Naive B cell (primary cell): ENCODE measurements around the gene DNM2. TPM values are rescaled to one million over a fixed set of nuclear protein-coding genes. Genes with fewer than 3 reads are reported as not detected.

Experiments
- ATAC-seq, 2 donors: fragments of 150-1000 bp; cut with Tn5 transposase; 2 replicates each; pipeline ENCODE4 v1.10.0; 2021; ENCODE audit warnings: low read depth in 2 of 2, mild to moderate bottlenecking in 2 of 2, moderate library complexity in 2 of 2
- DNase-seq: peaks from one replicate; pipeline ENCODE4 v3.0.0; 2022
- H3K27ac Mint-ChIP-seq, 6 donors: one replicate each; pipeline ENCODE4 v1.8.0; 2020 to 2022; ENCODE audit warnings: mild to moderate bottlenecking in 6 of 6, mixed read lengths in 6 of 6, moderate library complexity in 5 of 6, inconsistent platforms in 2 of 6
- H3K27me3 Mint-ChIP-seq, 3 donors: one replicate each; pipeline ENCODE4 v1.8.0; 2021 to 2022; ENCODE audit warnings: mixed read lengths in 3 of 3, mild to moderate bottlenecking in 1 of 3
- H3K36me3 Mint-ChIP-seq, 2 donors: one replicate each; pipeline ENCODE4 v1.8.0; 2020 to 2022; ENCODE audit warnings: mixed read lengths in 2 of 2, inconsistent platforms in 1 of 2, mild to moderate bottlenecking in 1 of 2
- H3K4me1 Mint-ChIP-seq, 3 donors: one replicate each; pipeline ENCODE4 v1.8.0; 2020 to 2022; ENCODE audit warnings: mixed read lengths in 3 of 3, inconsistent platforms in 1 of 3, mild to moderate bottlenecking in 1 of 3, moderate library complexity in 1 of 3
- H3K4me3 Mint-ChIP-seq, 8 donors: one replicate each; pipeline ENCODE4 v1.8.0; 2020 to 2022; ENCODE audit warnings: mild to moderate bottlenecking in 8 of 8, mixed read lengths in 8 of 8, moderate library complexity in 8 of 8, inconsistent platforms in 2 of 8
- H3K9me3 Mint-ChIP-seq, 7 donors: one replicate each; pipeline ENCODE4 v1.8.0; 2020 to 2022; ENCODE audit warnings: mixed read lengths in 7 of 7, mild to moderate bottlenecking in 5 of 7, inconsistent platforms in 2 of 7, moderate library complexity in 1 of 7
- polyA plus RNA-seq, 6 donors: library from polyadenylated mRNA; unstranded; fragments of 300-500 nt; fragmentation: Illumina TruSeq; gene quantifications; one replicate each; pipeline ENCODE4 v1.2.3, GENCODE V29; 2021; ENCODE audit warnings: low read depth in 6 of 6

Gene DNM2
- polyA plus RNA-seq, 6 donors from 2014 or later: 53.6 to 111 (median 63.0) TPM

DNA sequence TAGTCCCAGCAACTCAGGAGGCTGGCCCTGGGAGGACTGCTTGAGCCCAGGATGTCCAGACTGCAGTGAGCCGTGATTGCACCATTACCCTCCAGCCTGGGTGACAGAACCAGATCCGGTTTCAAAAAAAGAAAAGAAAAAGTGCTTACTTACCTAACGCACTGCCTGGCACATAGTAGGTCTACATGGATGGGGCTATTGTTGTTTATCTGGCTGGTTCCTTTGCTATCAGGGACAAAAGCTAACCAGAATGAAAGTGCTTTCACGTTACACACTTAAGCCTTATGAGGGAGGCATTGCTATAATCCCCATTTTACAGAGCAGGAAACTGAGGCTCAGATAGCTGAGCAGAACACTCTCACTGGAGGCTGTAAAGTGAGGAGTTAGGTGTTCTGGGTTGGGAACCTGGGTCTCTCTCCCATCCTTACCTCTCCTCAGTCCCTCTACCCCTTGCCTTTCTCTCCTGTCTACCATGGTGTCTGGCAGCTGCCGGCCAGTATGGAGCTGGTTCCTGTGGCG lies 2.8 kb downstream of the DNM2 start:
- Mint-ChIP-seq H3K4me3 (peak overlapping the region in 6 of 8 donors; percentile 35 to 96 (median 66)), H3K9me3 (no peaks in the 10 kb centered on the region), H3K27me3 (no peaks in the 10 kb centered on the region), H3K27ac (peak overlapping the region in 3 of 6 donors; percentile 80 to 91 (median 82)), H3K4me1 (peaks cover 46 to 76% (median 62%) of the 10 kb centered on the region in 3 donors), H3K36me3 (no peaks in the 10 kb centered on the region)
- ATAC-seq (no peak), DNase-seq (no peak)

DNA sequence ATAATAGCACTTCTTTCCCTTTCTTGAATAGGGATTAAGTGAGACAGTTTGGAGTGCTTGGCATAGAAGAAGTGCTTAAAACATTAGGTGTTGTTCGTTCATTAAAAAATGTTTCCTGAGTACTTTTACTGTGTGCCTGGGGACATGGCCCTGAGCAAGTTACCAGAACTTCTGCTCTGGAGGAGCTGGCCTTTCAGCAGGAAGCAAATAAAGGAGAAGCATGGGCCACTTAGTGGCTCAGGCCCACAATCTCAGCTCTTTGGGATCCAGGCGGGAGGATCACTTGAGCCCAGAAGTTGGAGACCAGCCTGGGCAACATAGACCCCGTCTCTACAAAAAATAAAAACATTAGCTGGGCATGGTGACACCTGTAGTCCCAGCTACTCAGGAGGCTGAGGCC lies 5.7 kb downstream of the DNM2 start:
- ATAC-seq (no peak), DNase-seq (no peak)
- H3K9me3 Mint-ChIP-seq: no peaks in the 10 kb centered on the region
- peak overlapping the region in 2 of 8 donors; percentile 18 to 52 for H3K4me3 Mint-ChIP-seq
- peaks cover 48 to 90% (median 74%) of the 10 kb centered on the region in 3 donors for H3K4me1 Mint-ChIP-seq
- peak overlapping the region in 2 of 6 donors; percentile 12 to 33 for H3K27ac Mint-ChIP-seq
- H3K36me3 Mint-ChIP-seq: peaks cover 4 to 7% of the 10 kb centered on the region in 2 donors
- no peaks in the 10 kb centered on the region for H3K27me3 Mint-ChIP-seq

GRCh38 chr19:10724573-10725071 lies 6.7 kb downstream of the DNM2 start:
- no peak for ATAC-seq
- Mint-ChIP-seq H3K4me1 (peaks cover 44 to 89% (median 69%) of the 10 kb centered on the region in 3 donors), H3K27ac (peak overlapping the region in 3 of 6 donors; percentile 34 to 69 (median 54)), H3K36me3 (peaks cover 4 to 7% of the 10 kb centered on the region in 2 donors), H3K27me3 (no peaks in the 10 kb centered on the region), H3K4me3 (peak overlapping the region in 2 of 8 donors; percentile 39 to 62), H3K9me3 (no peaks in the 10 kb centered on the region)
- no peak for DNase-seq

- Mint-ChIP-seq H3K4me1 (peaks cover 40 to 90% (median 71%) of the 10 kb centered on the region in 3 donors), H3K4me3 (no peak overlapping the region), H3K36me3 (peaks cover 4 to 7% of the 10 kb centered on the region in 2 donors), H3K27me3 (no peaks in the 10 kb centered on the region), H3K27ac (peak overlapping the region in 3 of 6 donors; percentile 21 to 34 (median 34)), H3K9me3 (no peaks in the 10 kb centered on the region)
- DNase-seq (no peak), ATAC-seq (no peak)
Observed at GRCh38 chr19:10725415-10725814, 7.5 kb downstream of the DNM2 start.

DNA sequence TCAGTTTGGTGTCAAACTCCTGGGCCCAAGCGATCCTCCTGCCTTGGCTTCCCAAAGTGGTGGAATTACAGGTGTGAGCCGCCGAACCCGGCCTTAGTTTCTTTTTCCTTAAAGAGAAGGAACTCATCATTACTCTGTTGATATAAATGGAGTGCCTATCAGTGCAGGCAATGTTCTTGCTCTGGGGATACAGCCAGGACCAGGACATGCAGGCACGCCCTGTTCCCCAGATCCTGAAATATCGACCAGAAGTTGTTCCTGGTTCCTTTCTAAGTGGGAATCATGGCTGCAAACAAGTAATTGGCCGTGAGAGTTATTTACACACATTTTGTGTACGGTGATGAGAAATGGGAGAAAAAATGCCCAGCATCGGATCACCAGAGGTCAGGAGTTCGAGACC lies 8.4 kb downstream of the DNM2 start:
- DNase-seq: no peak
- no peaks in the 10 kb centered on the region for H3K27me3 Mint-ChIP-seq
- peak overlapping the region in 3 of 6 donors; percentile 24 to 81 (median 33) for H3K27ac Mint-ChIP-seq
- ATAC-seq: no peak
- H3K9me3 Mint-ChIP-seq: no peaks in the 10 kb centered on the region
- H3K36me3 Mint-ChIP-seq: peaks cover 4 to 7% of the 10 kb centered on the region in 2 donors
- H3K4me1 Mint-ChIP-seq: peaks cover 37 to 90% (median 71%) of the 10 kb centered on the region in 3 donors
- peak overlapping the region in 2 of 8 donors; percentile 59 to 64 for H3K4me3 Mint-ChIP-seq

- Mint-ChIP-seq H3K27me3 (no peaks in the 10 kb centered on the region), H3K4me3 (peak overlapping the region in 1 of 8 donors; percentile 48), H3K4me1 (peaks cover 34 to 85% (median 66%) of the 10 kb centered on the region in 3 donors), H3K36me3 (peaks cover 4 to 7% of the 10 kb centered on the region in 2 donors), H3K27ac (peak overlapping the region in 5 of 6 donors; percentile 53 to 90 (median 57)), H3K9me3 (no peaks in the 10 kb centered on the region)
- ATAC-seq (no peak), DNase-seq (no peak)
Observed at GRCh38 chr19:10727685-10728201, 9.9 kb downstream of the DNM2 start.

DNA sequence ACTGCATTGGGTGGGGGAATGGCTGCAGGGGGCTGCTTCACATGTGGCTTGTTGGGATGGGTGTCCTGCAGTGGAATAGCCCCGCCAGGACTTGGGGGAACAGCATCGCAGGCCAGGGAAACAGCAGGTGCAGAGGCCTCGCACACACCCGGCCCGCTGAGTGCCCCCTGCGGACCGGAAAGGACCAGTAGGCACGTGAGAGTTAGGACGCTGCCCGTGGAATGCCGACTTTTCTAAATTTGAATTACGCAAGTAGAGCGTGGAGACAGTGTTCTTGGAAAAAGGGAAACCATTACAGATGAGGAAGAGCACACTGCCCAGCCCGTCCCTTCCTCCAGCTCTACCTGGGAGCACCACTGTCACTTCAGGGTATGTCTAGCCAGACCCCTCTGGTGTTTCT lies 11.5 kb downstream of the DNM2 start:
- peak overlapping the region in 5 of 8 donors; percentile 34 to 81 (median 52) for H3K4me3 Mint-ChIP-seq
- H3K4me1 Mint-ChIP-seq: peaks cover 26 to 79% (median 53%) of the 10 kb centered on the region in 3 donors
- no peaks in the 10 kb centered on the region for H3K27me3 Mint-ChIP-seq
- DNase-seq (no peak), ATAC-seq (no peak)
- peaks cover 4 to 7% of the 10 kb centered on the region in 2 donors for H3K36me3 Mint-ChIP-seq
- H3K9me3 Mint-ChIP-seq: no peaks in the 10 kb centered on the region
- peak overlapping the region in 5 of 6 donors; percentile 76 to 99 (median 92) for H3K27ac Mint-ChIP-seq

- Mint-ChIP-seq H3K36me3 (peaks cover 4 to 7% of the 10 kb centered on the region in 2 donors), H3K4me1 (peaks cover 24 to 75% (median 48%) of the 10 kb centered on the region in 3 donors), H3K27ac (peak overlapping the region; percentile 99), H3K9me3 (no peaks in the 10 kb centered on the region), H3K27me3 (no peaks in the 10 kb centered on the region), H3K4me3 (peak overlapping the region in 7 of 8 donors; percentile 16 to 93 (median 87))
- DNase-seq (peak; percentile 12), ATAC-seq (peak in 1 of 2 donors; percentile 4)
Observed at GRCh38 chr19:10730932-10731331, 13.1 kb downstream of the DNM2 start.

DNA sequence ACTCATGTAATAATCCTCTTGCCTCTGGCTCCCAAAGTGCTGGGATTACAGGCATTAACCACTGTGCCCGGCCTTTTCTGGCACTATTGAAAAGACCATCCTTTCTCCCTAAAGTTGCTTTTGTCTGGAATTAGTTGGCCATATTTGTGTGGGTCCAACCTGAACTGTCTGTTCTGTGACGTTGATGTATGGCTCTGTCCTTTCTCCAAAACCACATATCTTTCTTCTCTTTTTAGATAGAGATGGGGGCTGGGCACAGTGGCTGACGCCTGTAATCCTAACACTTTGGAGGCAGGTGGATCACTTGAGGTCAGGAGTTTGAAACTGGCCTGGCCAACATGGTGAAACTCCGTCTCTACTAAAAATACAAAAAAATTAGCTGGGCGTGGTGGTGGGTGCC lies 17.9 kb downstream of the DNM2 start:
- Mint-ChIP-seq H3K27me3 (no peaks in the 10 kb centered on the region), H3K27ac (peak overlapping the region in 3 of 6 donors; percentile 36 to 99 (median 50)), H3K4me1 (peaks cover 31 to 77% (median 53%) of the 10 kb centered on the region in 3 donors), H3K36me3 (no peaks in the 10 kb centered on the region), H3K4me3 (no peak overlapping the region), H3K9me3 (peaks cover 0 to 7% (median 0%) of the 10 kb centered on the region in 7 donors)
- DNase-seq: no peak
- ATAC-seq: no peak

GRCh38 chr19:10736189-10736588 lies 18.3 kb downstream of the DNM2 start:
- peak overlapping the region in 2 of 8 donors; percentile 35 to 86 for H3K4me3 Mint-ChIP-seq
- DNase-seq: no peak
- no peak for ATAC-seq
- H3K36me3 Mint-ChIP-seq: no peaks in the 10 kb centered on the region
- peaks cover 36 to 77% (median 53%) of the 10 kb centered on the region in 3 donors for H3K4me1 Mint-ChIP-seq
- peaks cover 0 to 7% (median 0%) of the 10 kb centered on the region in 7 donors for H3K9me3 Mint-ChIP-seq
- H3K27me3 Mint-ChIP-seq: no peaks in the 10 kb centered on the region
- peak overlapping the region in 5 of 6 donors; percentile 36 to 99 (median 50) for H3K27ac Mint-ChIP-seq

DNA sequence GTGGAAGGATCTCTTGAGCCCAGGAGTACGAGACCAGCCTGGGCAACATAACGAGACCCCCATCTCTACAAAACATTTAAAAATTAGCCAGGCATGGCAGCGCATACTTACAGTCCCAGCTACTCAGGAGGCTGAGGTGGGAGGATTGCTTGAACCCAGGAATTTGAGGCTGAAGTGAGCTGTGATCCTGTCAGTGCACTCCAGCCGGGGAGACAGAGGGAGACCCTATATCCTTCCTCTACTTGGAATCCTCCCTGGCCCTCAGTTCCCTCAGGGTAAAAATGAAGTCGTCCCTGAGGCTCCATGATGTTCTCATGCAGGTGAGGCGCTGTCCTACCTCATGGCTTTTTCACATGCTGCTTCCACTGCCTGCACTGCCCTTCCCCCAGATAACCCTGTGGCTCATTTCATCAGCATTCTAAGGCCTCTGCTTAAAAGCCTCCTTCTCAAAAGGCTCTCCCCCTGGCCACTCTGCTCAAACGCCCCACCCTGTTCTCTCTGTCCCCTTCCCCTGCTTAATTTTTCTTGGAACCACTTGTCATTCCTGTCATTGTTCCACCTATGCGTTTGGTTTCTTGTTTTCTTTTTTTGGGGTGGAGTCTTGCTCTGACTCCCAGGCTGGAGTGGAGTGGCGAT lies 19.2 kb downstream of the DNM2 start:
- DNase-seq (no peak), ATAC-seq (no peak)
- Mint-ChIP-seq H3K36me3 (peaks cover 0 to 6% of the 10 kb centered on the region in 2 donors), H3K4me1 (peaks cover 36 to 78% (median 52%) of the 10 kb centered on the region in 3 donors), H3K27ac (peak overlapping the region in 5 of 6 donors; percentile 32 to 99 (median 96)), H3K4me3 (peak overlapping the region in 7 of 8 donors; percentile 50 to 86 (median 64)), H3K27me3 (no peaks in the 10 kb centered on the region), H3K9me3 (peaks cover 0 to 7% (median 0%) of the 10 kb centered on the region in 7 donors)

- Mint-ChIP-seq H3K9me3 (peaks cover 0 to 7% (median 0%) of the 10 kb centered on the region in 7 donors), H3K4me3 (peak overlapping the region; percentile 10 to 85 (median 66)), H3K27ac (peak overlapping the region; percentile 17 to 99 (median 95)), H3K36me3 (peaks cover 0 to 8% of the 10 kb centered on the region in 2 donors), H3K4me1 (peaks cover 41 to 83% (median 59%) of the 10 kb centered on the region in 3 donors), H3K27me3 (no peaks in the 10 kb centered on the region)
- ATAC-seq: peak; percentile 50 to 62
- DNase-seq: peak; percentile 48
Observed at GRCh38 chr19:10737722-10738121, 19.8 kb downstream of the DNM2 start.

DNA sequence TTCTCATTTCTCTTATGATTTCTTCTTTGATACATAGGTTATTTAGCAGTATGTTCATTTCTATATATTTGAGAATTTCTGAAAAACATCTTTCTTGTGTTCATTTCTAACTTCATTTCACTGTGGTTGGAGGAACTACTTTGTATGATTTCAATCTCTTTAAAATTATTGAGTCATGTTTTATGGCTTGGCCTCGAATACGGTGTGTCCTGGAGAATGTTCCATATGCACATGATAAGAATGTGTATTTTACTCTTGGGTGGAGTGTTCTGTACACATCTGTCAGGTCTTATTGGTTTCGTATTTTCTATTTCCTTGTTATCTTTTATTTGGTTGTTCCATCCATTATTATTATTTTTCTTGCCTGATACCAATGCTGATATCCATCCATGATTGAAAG lies 22.9 kb downstream of the DNM2 start:
- H3K4me1 Mint-ChIP-seq: peaks cover 53 to 93% (median 84%) of the 10 kb centered on the region in 3 donors
- ATAC-seq (no peak), DNase-seq (no peak)
- peaks cover 0 to 7% (median 0%) of the 10 kb centered on the region in 7 donors for H3K9me3 Mint-ChIP-seq
- H3K27me3 Mint-ChIP-seq: no peaks in the 10 kb centered on the region
- H3K4me3 Mint-ChIP-seq: peak overlapping the region in 3 of 8 donors; percentile 9 to 32 (median 18)
- H3K36me3 Mint-ChIP-seq: peaks cover 0 to 8% of the 10 kb centered on the region in 2 donors
- H3K27ac Mint-ChIP-seq: peak overlapping the region in 4 of 6 donors; percentile 12 to 99 (median 56)
